Lower leg skin (tissue), 3 donors: ENCODE results near the gene DUSP2.

Source experiments
- CTCF ChIP-seq, 3 donors: fragments of 450-650 bp; IDR thresholded peaks; one replicate each; pipeline ENCODE4 v1.5.1; 2016; ENCODE audit warnings: antibody characterized with exemption in 3 of 3, mild to moderate bottlenecking in 3 of 3, moderate library complexity in 2 of 3
- POLR2A ChIP-seq, 2 donors: fragments of 450-650 bp; IDR thresholded peaks; one replicate each; pipeline ENCODE4 v1.6.1; 2016 to 2017; ENCODE audit warnings: antibody characterized with exemption in 2 of 2, mild to moderate bottlenecking in 1 of 2, moderate library complexity in 1 of 2

GRCh38 chr2:96151595-96152303, 6.5 kb upstream of the DUSP2 start:
- no peak for TF ChIP-seq CTCF (IDR thresholded peaks at IDR 0.05)
- no peak for TF ChIP-seq POLR2A (IDR thresholded peaks at IDR 0.05)
